Astrocyte of the cerebellum (primary cell): ENCODE results near the gene ZNF283.
"Not testable (repeated sequence)": the region's sequence is repeated elsewhere in the genome, so short reads cannot be mapped to it uniquely, and the experiment has no call there.

Source experiments
- DNase-seq: peaks from one replicate; pipeline ENCODE4 v3.0.0-alpha.2; 2011; ENCODE audit warnings: low read depth
- H3K4me3 ChIP-seq: 2 replicates; pipeline ENCODE4 v1.5.1; 2011; ENCODE audit warnings: mild to moderate bottlenecking, low read depth, low read length, moderate library complexity
- in situ Hi-C: cut with HindIII; loops from 2 replicates; pipeline ENCODE4 v1.10.0; 2017; ENCODE audit warnings: low sequenced_read_pairs
- TF ChIP-seq, protein P1 (sequence below): IDR thresholded peaks from 2 replicates; pipeline ENCODE4 v1.5.1; 2012; ENCODE audit warnings: low read length, low read depth, moderate library complexity, mild to moderate bottlenecking; ENCODE audit errors: missing control alignments

The ZNF283 gene

DNA sequence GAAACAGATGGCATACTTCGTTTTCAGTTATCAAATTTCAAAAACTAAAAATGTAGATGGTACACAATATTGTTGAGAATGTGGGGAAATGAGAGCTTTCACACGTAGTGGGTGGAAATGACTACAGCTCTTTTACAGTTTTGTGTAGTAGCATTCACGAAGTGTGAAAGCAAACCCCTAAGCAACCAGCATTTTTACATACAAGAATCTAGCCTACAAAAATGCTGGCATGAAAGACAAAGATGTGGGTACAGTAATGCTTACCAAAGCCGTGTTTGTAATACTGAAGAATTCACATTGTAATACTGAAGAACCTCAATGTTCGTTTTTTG lies 6.3 kb upstream of the ZNF283 start:
- peak overlapping the region; percentile 39 for H3K4me3 ChIP-seq
- DNase-seq: no peak
- in situ Hi-C loops: no loop called here
- TF ChIP-seq, protein P1, sequence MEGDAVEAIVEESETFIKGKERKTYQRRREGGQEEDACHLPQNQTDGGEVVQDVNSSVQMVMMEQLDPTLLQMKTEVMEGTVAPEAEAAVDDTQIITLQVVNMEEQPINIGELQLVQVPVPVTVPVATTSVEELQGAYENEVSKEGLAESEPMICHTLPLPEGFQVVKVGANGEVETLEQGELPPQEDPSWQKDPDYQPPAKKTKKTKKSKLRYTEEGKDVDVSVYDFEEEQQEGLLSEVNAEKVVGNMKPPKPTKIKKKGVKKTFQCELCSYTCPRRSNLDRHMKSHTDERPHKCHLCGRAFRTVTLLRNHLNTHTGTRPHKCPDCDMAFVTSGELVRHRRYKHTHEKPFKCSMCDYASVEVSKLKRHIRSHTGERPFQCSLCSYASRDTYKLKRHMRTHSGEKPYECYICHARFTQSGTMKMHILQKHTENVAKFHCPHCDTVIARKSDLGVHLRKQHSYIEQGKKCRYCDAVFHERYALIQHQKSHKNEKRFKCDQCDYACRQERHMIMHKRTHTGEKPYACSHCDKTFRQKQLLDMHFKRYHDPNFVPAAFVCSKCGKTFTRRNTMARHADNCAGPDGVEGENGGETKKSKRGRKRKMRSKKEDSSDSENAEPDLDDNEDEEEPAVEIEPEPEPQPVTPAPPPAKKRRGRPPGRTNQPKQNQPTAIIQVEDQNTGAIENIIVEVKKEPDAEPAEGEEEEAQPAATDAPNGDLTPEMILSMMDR: no peak

DNA sequence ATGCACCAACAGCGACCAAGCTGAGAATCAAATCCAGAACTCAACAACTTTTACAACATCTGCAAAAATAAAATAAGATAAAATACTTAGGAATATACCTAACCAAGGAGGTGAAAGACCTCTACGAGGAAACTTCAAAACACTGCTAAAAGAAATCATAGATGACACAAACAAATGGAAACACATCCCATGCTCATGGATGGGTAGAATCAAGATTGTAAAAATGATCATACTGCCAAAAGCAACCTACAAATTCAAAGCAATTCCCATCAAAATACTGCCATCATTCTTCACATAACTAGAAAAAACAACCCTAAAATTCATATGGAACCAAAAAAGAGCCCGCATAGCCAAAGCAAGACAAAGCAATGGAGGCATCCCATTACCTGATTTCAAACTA lies 3.3 kb upstream of the ZNF283 start:
- DNase-seq, H3K4me3 ChIP-seq, in situ Hi-C loops: not testable (repeated sequence)

DNA sequence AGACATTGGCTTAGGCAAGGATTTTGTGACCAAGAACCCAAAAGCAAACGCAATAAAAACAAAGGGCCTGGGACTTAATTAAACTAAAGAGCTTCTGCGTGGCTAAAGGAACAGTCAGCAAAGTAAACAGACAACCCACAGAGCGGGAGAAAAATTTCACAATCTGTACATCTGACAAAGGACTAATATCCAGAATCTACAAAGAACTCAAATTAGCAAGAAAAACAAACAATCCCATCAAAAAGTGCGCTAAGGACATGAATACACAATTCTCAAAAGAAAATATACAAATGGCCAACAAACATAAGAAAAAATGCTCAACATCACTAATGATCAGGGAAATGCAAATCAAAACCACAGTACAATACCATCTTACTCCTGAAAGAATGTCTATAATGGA lies 2.5 kb upstream of the ZNF283 start:
- in situ Hi-C loops, H3K4me3 ChIP-seq, DNase-seq: not testable (repeated sequence)

DNA sequence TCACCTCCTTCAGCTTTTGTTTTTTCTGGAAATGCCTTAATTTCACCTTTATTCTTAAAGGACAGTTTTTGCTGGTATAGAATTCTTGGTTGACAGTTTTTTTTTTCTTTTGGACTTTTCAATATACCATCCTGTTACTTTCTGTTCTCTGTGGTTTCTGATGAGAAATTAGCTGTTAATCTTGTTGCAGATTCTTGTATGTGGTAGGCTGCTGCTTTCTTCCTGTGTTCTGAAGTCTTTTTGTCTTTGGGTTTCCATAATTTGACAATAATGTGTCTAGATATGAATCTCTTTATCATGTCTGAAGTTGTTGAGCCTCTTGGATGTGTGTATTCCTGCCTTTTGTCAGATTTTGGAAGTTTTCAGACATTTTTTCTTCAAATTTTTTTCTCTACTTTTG lies 12.0 kb downstream of the ZNF283 start:
- in situ Hi-C loops: no loop called here
- TF ChIP-seq, protein P1: no peak
- no peak for DNase-seq
- no peak overlapping the region for H3K4me3 ChIP-seq

DNA sequence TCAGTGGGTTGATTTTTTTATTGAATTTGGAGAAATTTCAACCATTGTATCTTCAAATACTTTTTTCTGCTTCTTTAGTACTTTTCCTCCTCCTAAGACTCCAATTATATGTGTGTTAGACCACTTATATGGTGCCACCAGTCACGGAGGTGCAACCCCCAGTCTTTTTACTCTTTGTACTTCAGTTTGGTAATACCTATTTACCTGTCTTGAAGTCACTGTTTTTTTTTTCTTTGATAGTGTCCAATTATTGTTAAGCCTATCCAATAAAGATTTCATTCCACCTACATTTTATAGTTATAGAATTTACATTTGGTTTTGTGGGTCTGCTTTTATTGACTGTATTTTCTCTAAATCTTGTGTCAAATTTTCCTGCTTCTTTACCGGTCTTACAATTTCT lies 14.9 kb downstream of the ZNF283 start:
- DNase-seq: no peak
- H3K4me3 ChIP-seq: no peak overlapping the region
- in situ Hi-C loops: no loop called here
- TF ChIP-seq, protein P1: no peak

DNA sequence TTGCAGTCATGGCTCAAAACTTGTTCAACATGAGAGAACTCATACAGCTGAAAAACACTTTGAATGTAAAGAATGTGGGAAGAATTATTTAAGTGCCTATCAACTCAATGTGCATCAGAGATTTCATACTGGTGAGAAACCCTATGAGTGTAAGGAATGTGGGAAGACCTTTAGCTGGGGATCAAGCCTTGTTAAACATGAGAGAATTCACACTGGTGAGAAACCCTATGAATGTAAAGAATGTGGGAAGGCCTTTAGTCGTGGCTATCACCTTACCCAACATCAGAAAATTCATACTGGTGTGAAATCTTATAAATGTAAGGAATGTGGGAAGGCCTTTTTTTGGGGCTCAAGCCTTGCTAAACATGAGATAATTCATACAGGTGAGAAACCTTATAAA lies 20.1 kb downstream of the ZNF283 start:
- DNase-seq: no peak
- in situ Hi-C loops: no loop called here
- TF ChIP-seq, protein P1: no peak
- H3K4me3 ChIP-seq: no peak overlapping the region

DNA sequence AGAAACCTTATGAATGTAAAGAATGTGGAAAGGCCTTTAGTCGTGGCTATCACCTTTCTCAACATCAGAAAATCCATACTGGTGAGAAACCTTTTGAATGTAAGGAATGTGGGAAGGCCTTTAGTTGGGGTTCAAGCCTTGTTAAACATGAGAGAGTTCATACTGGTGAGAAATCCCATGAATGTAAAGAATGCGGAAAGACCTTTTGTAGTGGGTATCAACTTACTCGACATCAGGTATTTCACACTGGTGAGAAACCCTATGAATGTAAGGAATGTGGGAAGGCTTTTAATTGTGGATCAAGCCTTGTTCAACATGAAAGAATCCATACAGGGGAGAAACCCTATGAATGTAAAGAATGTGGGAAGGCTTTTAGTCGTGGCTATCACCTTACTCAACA lies 20.8 kb downstream of the ZNF283 start:
- TF ChIP-seq, protein P1: no peak
- no peak overlapping the region for H3K4me3 ChIP-seq
- DNase-seq: no peak
- in situ Hi-C loops: no loop called here

DNA sequence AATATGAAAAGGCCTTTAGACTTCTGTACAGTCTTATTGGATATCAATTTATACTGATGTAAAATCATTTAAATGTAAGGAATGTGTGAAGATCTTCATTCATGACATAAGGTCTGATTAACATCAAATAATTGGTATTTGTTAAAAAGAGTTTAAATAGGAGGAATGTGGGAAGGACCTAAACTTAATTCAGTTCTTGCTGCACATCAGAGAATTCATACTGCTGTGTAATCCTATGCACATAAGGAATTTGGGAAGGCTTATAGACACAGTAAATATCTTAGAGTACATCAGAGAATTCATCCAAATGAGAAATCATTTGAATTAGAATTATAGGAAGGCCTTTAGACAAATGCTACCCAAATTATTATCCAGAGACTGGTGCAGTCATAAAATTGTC lies 21.7 kb downstream of the ZNF283 start:
- no peak overlapping the region for H3K4me3 ChIP-seq
- no peak for DNase-seq
- TF ChIP-seq, protein P1: no peak
- in situ Hi-C loops: no loop called here
